ENCODE measurements around the gene TNNT3. TPM values are rescaled to one million over a fixed set of nuclear protein-coding genes. Genes with fewer than 3 reads are reported as not detected.

Gene TNNT3
- total RNA-seq, 1 experiment from 2014 or later = 0.71 TPM

DNA sequence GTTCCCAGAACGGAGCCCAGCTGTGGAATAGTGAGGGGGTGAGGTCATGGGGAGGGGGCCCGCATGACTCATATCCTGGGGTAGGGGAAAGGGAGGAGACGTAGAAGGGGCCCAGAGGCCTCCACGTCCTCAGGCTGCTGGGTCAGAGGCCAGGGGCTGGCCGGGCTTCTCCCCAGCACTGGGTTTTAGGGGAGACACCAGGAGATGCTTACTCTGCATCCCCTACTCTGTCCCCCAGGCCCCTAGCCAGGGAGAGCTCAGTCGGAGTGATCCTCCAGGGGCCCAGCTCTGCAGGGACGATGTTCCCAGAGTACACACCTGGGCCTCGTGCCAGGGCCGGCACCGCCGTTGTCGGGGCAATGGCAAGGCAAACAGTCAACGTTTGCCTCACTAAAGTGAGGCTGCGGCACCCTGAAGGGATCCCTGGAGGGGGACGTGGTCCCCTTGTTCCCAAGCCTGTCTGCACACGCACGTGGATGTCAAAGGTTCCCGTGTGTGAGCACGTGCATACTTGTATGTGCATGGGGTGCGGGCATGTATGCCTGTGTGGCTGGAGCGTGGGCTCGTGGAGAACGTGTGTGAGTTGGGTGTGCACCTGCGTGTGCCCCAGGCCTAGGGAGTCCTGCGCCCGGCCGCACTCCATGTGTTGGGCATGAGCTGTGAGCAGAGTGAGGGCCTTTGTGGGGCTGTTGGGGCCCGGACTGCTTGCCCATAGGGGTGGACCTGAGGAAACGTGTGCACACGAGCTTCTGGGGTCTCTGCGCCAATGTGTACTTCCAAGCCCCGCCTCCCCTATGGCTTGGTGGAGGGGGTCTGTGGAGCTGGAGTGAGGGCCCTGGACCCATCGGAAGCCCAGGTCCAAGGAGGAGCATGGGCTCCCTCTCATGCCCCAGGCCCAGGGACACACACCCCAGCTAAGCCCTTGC is 42.0 kb upstream of the TNNT3 start:
- Histone ChIP-seq H3K79me2 (ENCODE audit: insufficient read depth, low read length) (no peaks in the 10 kb centered on the region), H3K27me3 (ENCODE audit: insufficient read depth, low read length) (no peaks in the 10 kb centered on the region), H3K9me3 (ENCODE audit: control insufficient read depth in 1 of 2, insufficient read depth in 1 of 2, low read depth in 1 of 2, low read length in 2 of 2) (no peaks in the 10 kb centered on the region), H3K27ac (ENCODE audit: low read depth, low read length) (no peak overlapping the region), H3K9me2 (ENCODE audit: insufficient read depth) (no peaks in the 10 kb centered on the region), H2AFZ (ENCODE audit: low read depth, low read length, poor library complexity, severe bottlenecking) (no peak overlapping the region), H3K4me3 (replicated peaks in 1 of 2; ENCODE audit: low read depth in 1 of 2, low read length in 2 of 2) (no peak overlapping the region), H4K20me1 (ENCODE audit: insufficient read depth) (no peaks in the 10 kb centered on the region), H3K4me1 (ENCODE audit: control insufficient read depth in 1 of 2, insufficient read depth in 2 of 2, low read length in 2 of 2) (peaks cover 0 to 4% of the 10 kb centered on the region in 2 experiments; a peak in 1 of 4 replicates), H3K9ac (ENCODE audit: low read length) (no peak overlapping the region), H3K4me2 (ENCODE audit: low read length) (no peak overlapping the region), H3K36me3 (ENCODE audit: control insufficient read depth in 1 of 2, insufficient read depth in 2 of 2, low read length in 2 of 2) (no peaks in the 10 kb centered on the region)
- BruUV-seq (replicated peaks) = no TSS peak
- POLR2A ChIA-PET = no interaction called here
- no peak for TF ChIP-seq CEBPB (IDR thresholded peaks at IDR 0.05; ENCODE audit: low read depth)
- no peak for TF ChIP-seq EZH2phosphoT487 (IDR thresholded peaks at IDR 0.05; ENCODE audit: borderline replicate concordance)
- TF ChIP-seq JUND (IDR thresholded peaks at IDR 0.05) = no peak
- no peak for TF ChIP-seq ELF1 (IDR thresholded peaks at IDR 0.05; ENCODE audit: borderline replicate concordance, low read depth)
- no peak for TF ChIP-seq EGR1 (IDR thresholded peaks at IDR 0.05; ENCODE audit: low read depth)
- TF ChIP-seq EZH2 (IDR thresholded peaks at IDR 0.05) = no peak
- no peak for TF ChIP-seq SIN3A (IDR thresholded peaks at IDR 0.05; ENCODE audit: low read depth)
- TF ChIP-seq POLR2AphosphoS5 (IDR thresholded peaks at IDR 0.05; ENCODE audit: low read depth, low read length) = no peak
- intact Hi-C loops (cut with micrococcal nuclease) = no loop called here
- RAD21 ChIA-PET (ENCODE audit: low non-redundant PET in 1 of 2, low total read pairs in 2 of 2, uncharacterized antibody in 2 of 2, unreplicated experiment in 2 of 2) = interaction anchor here in 1 of 2 experiments (0.8 kb wide), 1 partner anchor 274 kb away, joined by 3 read pairs; no protein-coding TSS in a partner anchor
- CTCF ChIA-PET = interaction anchor here (1.0 to 2.4 kb wide), 9 partner anchors 12 to 279 kb away, joined by 3 to 19 read pairs (median 8); partner anchors contain the start of gene SYT8
- no peak for ATAC-seq
- DNase-seq (ENCODE audit: low read depth, low spot score) = no peak
